AG04450 (cell line): ENCODE measurements around the gene C9orf72. TPM values are rescaled to one million over a fixed set of nuclear protein-coding genes. Genes with fewer than 3 reads are reported as not detected.

Experiments used
- CTCF ChIA-PET: fragments of 300-600, 350-600 bp; formaldehyde crosslinking; extraction: SDS; loops from one replicate; lab custom pipeline; 2022; ENCODE audit warnings: antibody characterized with exemption, inconsistent platforms; lab: Charles Lee
- POLR2A ChIA-PET: fragments of 350-600 bp; formaldehyde crosslinking; extraction: SDS; loops from one replicate; lab custom pipeline; 2021; ENCODE audit warnings: antibody characterized with exemption, inconsistent platforms; lab: Yijun Ruan, JAX
- DNase-seq: peaks from one replicate; pipeline ENCODE4 v3.0.0-alpha.2; 2011; ENCODE audit warnings: low read depth, low spot score
- H3K27ac ChIP-seq: one replicate; pipeline ENCODE4 v1.5.1; 2012; ENCODE audit warnings: low read depth, low read length, control low read depth
- H3K27me3 ChIP-seq: one replicate; pipeline ENCODE4 v1.6.0; 2012; ENCODE audit warnings: low read length; ENCODE audit not compliant: control insufficient read depth, insufficient read depth
- H3K4me3 ChIP-seq: 2 replicates; pipeline ENCODE4 v1.5.1; 2011; ENCODE audit warnings: mild to moderate bottlenecking, low read depth, low read length, control low read depth
- H3K9me3 ChIP-seq: 2 replicates; pipeline ENCODE4 v1.5.1; 2012; ENCODE audit warnings: low read length; ENCODE audit not compliant: control insufficient read depth, insufficient read depth
- CTCF ChIP-seq: IDR thresholded peaks from 2 replicates; pipeline ENCODE4 v1.5.1; 2011; ENCODE audit warnings: low read depth, low read length, control low read depth, inconsistent platforms
- polyA plus RNA-seq: library from polyadenylated mRNA; depleted of rRNA; stranded (reverse); fragments of >200 nt; gene quantifications from 2 replicates; pipeline ENCODE4 v1.2.3, GENCODE V29; 2011; rRNA removed

Gene C9orf72
- polyA plus RNA-seq, 1 experiment, result 4.6 TPM

GRCh38 chr9:27499451-27499850, 73.8 kb downstream of the C9orf72 start:
- no peak for DNase-seq
- ChIA-PET POLR2A (no interaction called here), CTCF (no interaction called here)
- Histone ChIP-seq H3K27ac (no peak overlapping the region), H3K27me3 (peaks cover 2% of the 10 kb centered on the region), H3K9me3 (no peaks in the 10 kb centered on the region), H3K4me3 (no peak overlapping the region)
- no peak for TF ChIP-seq CTCF

DNA sequence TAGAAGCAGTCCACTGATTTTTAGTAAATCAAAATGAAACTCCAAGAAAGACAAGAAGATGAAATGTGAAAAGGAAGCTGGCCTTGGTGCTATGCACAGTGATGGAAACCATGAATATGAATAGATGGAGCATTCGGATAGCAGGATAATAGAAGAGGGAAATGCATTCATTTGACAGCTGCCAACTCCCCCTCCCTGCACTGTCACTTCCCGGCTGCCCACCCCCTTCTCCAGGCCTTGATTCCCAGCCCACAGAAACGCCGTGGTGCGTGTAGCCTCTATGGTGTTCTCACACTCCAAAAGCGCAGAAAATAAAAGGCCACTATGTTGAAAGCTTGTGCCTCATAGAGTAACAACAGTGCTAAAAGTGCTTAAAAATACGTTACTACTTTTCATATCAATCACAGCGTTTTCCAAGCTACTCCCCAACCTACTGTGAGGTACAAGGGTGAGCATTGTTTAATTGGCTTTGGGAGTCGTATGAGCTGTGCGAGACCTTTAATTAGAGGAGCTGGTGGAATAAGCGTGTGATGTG, 75.3 kb downstream of the C9orf72 start:
- no peak for DNase-seq
- ChIA-PET POLR2A (no interaction called here), CTCF (no interaction called here)
- TF ChIP-seq CTCF, result no peak
- Histone ChIP-seq H3K9me3 (no peaks in the 10 kb centered on the region), H3K27me3 (peaks cover 2% of the 10 kb centered on the region), H3K27ac (no peak overlapping the region), H3K4me3 (no peak overlapping the region)

Other genes starting within 250 kb of the C9orf72 start
- gene IFNK, start 49.2 kb downstream of the C9orf72 start, polyA plus RNA-seq, result not detected in 2 replicates
- gene MOB3B, start 43.7 kb downstream of the C9orf72 start, polyA plus RNA-seq, result 0.32 and 0.38 TPM in 2 replicates